RWPE1 (cell line): ENCODE measurements around the gene ABCA6.

Source experiments
- CTCF ChIA-PET: fragments of 350-600 bp; sonication (Branson Sonifier 250); formaldehyde crosslinking; extraction: SDS; loops from one replicate; lab custom pipeline; 2021; lab: Yijun Ruan, JAX
- POLR2A ChIA-PET: fragments of 400-600 bp; formaldehyde crosslinking; extraction: SDS; loops from one replicate; lab custom pipeline; 2020; ENCODE audit warnings: antibody characterized with exemption; ENCODE audit not compliant: low non-redundant PET; lab: Yijun Ruan, JAX
- DNase-seq: peaks from one replicate; pipeline ENCODE4 v3.0.0; 2012; ENCODE audit warnings: low spot score
- H3K27ac ChIP-seq: fragments of 450-650 bp; 2 replicates; pipeline ENCODE4 v1.5.1; 2017
- TF ChIP-seq, protein P1 (sequence below): fragments of 450-650 bp; conservative IDR thresholded peaks from 2 replicates; pipeline ENCODE4 v1.5.1; 2017; ENCODE audit warnings: low read depth, mild to moderate bottlenecking

ABCA6 gene, protein sequence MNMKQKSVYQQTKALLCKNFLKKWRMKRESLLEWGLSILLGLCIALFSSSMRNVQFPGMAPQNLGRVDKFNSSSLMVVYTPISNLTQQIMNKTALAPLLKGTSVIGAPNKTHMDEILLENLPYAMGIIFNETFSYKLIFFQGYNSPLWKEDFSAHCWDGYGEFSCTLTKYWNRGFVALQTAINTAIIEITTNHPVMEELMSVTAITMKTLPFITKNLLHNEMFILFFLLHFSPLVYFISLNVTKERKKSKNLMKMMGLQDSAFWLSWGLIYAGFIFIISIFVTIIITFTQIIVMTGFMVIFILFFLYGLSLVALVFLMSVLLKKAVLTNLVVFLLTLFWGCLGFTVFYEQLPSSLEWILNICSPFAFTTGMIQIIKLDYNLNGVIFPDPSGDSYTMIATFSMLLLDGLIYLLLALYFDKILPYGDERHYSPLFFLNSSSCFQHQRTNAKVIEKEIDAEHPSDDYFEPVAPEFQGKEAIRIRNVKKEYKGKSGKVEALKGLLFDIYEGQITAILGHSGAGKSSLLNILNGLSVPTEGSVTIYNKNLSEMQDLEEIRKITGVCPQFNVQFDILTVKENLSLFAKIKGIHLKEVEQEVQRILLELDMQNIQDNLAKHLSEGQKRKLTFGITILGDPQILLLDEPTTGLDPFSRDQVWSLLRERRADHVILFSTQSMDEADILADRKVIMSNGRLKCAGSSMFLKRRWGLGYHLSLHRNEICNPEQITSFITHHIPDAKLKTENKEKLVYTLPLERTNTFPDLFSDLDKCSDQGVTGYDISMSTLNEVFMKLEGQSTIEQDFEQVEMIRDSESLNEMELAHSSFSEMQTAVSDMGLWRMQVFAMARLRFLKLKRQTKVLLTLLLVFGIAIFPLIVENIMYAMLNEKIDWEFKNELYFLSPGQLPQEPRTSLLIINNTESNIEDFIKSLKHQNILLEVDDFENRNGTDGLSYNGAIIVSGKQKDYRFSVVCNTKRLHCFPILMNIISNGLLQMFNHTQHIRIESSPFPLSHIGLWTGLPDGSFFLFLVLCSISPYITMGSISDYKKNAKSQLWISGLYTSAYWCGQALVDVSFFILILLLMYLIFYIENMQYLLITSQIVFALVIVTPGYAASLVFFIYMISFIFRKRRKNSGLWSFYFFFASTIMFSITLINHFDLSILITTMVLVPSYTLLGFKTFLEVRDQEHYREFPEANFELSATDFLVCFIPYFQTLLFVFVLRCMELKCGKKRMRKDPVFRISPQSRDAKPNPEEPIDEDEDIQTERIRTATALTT (N-terminal part only)

DNA sequence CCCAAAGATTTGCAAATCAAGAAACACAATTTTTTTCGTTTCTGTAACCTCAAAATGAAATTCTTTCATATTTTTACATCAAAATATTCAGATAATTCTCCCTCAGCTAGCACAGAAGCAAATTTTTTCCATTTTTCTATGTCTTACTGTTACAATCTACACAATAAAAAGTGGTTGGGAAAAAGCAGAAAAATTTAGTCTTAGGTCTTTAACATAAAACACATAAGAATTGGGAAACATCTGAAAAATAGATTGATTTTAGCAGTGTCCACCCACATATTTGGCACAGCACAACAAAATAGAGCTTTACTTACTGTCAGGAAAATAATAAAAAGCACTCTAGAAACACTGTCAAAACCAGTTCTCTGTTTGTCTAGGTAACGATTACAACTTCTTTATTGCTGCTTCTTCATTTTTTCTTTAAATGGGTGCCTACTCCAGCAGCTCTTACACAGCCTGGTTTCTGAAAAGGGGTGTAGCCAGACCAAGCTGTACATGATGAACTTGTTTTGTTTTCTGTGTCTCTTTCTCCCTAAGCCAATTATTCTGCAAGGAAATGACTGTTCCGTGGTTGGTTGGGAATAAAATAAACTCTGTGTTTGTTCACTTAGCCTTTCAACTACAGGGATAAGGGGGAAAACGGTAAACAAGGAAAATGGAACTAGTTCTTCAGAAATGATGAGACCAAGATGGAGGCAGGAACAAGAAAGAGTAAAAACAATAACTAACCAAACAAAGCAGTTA, at the start of gene ABCA6:
TSS of gene ABCA6 (minus strand) at position 465 of the 744 bp plus-strand sequence. CDS start 1,192 bp downstream, outside the sequence.
- ChIA-PET POLR2A (interaction anchor here (0.6 kb wide), 1 partner anchor 1139 kb away, joined by 7 read pairs; no protein-coding TSS in a partner anchor), CTCF (interaction anchor here (0.6 to 0.7 kb wide), 3 partner anchors 9 to 367 kb away, joined by 3 read pairs; no protein-coding TSS in a partner anchor)
- H3K27ac ChIP-seq = no peak within 1 kb of the TSS
- DNase-seq = no peak
- TF ChIP-seq, protein P1, sequence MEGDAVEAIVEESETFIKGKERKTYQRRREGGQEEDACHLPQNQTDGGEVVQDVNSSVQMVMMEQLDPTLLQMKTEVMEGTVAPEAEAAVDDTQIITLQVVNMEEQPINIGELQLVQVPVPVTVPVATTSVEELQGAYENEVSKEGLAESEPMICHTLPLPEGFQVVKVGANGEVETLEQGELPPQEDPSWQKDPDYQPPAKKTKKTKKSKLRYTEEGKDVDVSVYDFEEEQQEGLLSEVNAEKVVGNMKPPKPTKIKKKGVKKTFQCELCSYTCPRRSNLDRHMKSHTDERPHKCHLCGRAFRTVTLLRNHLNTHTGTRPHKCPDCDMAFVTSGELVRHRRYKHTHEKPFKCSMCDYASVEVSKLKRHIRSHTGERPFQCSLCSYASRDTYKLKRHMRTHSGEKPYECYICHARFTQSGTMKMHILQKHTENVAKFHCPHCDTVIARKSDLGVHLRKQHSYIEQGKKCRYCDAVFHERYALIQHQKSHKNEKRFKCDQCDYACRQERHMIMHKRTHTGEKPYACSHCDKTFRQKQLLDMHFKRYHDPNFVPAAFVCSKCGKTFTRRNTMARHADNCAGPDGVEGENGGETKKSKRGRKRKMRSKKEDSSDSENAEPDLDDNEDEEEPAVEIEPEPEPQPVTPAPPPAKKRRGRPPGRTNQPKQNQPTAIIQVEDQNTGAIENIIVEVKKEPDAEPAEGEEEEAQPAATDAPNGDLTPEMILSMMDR = no peak

DNA sequence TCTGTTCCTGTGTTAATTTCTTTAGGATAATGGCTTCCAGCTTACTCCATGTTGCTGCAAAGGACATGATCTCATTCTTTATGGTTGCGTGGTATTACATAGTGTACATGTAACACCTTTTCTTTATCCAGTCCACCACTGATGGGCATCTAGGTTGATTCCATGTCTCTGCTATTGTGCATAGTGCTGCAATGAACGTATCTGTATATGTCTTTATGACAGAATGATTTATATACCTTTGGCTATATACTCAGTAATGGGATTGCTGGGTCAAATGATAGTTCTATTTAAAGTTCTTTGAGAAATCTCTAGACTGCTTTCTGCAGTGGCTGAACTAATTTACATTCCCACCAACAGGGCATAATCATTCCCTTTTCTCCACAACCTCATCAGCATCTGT, 47.1 kb upstream of the ABCA6 start:
- ChIA-PET POLR2A (no interaction called here), CTCF (interaction anchor here (0.6 kb wide), 1 partner anchor 416 kb away, joined by 3 read pairs; no protein-coding TSS in a partner anchor)
- H3K27ac ChIP-seq = no peak overlapping the region
- TF ChIP-seq, protein P1 = no peak
- DNase-seq = no peak

DNA sequence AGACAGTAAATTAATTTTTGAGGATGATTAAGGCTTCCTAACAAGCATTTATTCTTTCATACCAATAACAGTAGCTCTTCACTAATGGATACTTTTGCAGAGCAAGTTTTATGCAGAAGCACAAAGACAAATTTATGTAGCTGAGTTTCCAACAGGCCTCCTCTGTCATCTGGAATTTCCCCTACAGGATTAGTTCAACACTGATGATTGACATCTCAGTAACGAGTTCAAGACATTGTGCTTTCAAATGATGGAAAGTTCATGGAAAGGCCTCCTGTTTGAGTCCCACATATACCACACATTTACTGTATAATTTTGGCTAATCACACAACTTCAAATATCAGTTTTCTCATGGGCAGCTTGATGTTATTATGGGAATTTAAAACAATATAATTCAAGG, 46.4 kb upstream of the ABCA6 start:
- ChIA-PET POLR2A (no interaction called here), CTCF (interaction anchor here (0.7 kb wide), 1 partner anchor 397 kb away, joined by 3 read pairs; no protein-coding TSS in a partner anchor)
- H3K27ac ChIP-seq = no peak overlapping the region
- DNase-seq = no peak
- TF ChIP-seq, protein P1 = no peak

DNA sequence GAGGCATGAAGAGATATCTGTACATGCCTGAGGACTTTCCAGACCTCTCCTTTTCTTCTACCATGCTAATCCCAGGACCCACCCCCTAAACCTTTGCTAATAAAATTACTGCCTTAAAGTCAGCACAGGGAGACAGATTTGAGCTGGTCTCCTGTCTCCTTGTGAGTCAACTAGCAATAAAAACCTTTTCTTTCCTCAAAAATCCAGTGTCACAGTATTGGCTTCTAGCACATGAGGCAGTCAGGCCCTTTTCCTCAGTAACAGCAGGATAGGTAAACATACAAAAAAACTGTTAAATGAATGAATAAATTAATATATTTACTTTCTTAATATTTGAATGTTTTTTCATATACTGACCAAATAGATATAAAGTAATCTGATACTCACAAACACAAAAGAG, 45.6 kb upstream of the ABCA6 start:
- H3K27ac ChIP-seq = no peak overlapping the region
- ChIA-PET POLR2A (no interaction called here), CTCF (interaction anchor here (0.6 kb wide), 1 partner anchor 105 kb away, joined by 3 read pairs; no protein-coding TSS in a partner anchor)
- no peak for DNase-seq
- TF ChIP-seq, protein P1 = no peak

DNA sequence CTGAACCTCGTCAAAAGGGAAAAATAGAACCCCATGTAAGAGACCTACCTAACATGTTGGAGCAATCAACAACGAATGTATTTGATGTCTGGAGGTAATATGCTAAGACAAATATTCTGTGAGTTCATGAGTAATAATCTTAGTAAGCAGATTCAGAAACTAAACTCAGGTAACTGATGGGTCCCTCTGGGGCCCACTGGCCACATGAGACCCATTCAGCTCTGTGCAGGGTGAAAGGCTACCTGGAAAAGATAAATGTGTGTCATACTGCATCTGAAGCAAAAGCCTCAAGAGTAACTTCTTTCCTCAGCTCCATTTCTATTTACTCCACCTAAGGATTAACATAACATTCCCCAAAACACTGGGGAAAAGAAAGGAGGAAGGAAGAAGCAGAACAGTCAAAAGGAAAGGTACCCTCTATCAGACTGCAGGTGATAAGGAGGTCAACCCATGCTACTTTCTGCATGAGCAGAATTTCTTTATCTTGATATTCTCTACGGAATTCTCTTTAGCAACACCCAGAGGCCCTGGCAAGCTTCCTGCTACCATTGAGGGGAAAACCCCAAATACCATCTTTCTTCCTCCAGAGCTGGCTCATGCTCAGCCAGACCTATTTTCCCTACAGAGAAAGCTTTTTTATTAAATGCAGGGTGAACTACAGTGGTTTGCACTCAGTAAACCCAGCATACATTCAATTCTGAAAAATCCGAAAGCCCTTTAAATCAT, 37.7 kb upstream of the ABCA6 start:
- CTCF ChIA-PET = interaction anchor here (0.6 kb wide), 1 partner anchor 346 kb away, joined by 3 read pairs; no protein-coding TSS in a partner anchor
- POLR2A ChIA-PET = no interaction called here
- DNase-seq = peak; percentile 4

More for the DNA sequence above, 37.7 kb upstream of the ABCA6 start:
- TF ChIP-seq, protein P1 = no peak
- H3K27ac ChIP-seq = no peak overlapping the region
